ENCODE measurements around the gene TRMU.

GRCh38 chr22:46295277-46295971 is 40.1 kb upstream of the TRMU start:
- TF ChIP-seq FOS (IDR thresholded peaks at IDR 0.05; ENCODE audit: low read depth, low read length), result no peak
- no peak for TF ChIP-seq CTCF (conservative IDR thresholded peaks at IDR 0.05; ENCODE audit: low read depth, low read length)
- TF ChIP-seq POLR2A (IDR thresholded peaks at IDR 0.05; ENCODE audit: low read depth, low read length), result no peak
- no peak for TF ChIP-seq USF2 (IDR thresholded peaks at IDR 0.05; ENCODE audit: low read depth, low read length)
- no peak for TF ChIP-seq NFE2L2 (IDR thresholded peaks at IDR 0.05; ENCODE audit: low read depth, low read length)
- no peak for TF ChIP-seq SMC3 (IDR thresholded peaks at IDR 0.05; ENCODE audit: low read depth, low read length)
- TF ChIP-seq RFX5 (IDR thresholded peaks at IDR 0.05; ENCODE audit: low read depth, low read length), result no peak
- TF ChIP-seq MAFK (IDR thresholded peaks at IDR 0.05; ENCODE audit: low read depth, low read length), result no peak
- no peak for TF ChIP-seq CEBPB (IDR thresholded peaks at IDR 0.05; ENCODE audit: low read depth, low read length)
- TF ChIP-seq RAD21 (IDR thresholded peaks at IDR 0.05; ENCODE audit: low read length), result no peak
- TF ChIP-seq RCOR1 (IDR thresholded peaks at IDR 0.05; ENCODE audit: insufficient replicate concordance, low read length), result no peak
